Measurements from ENCODE around the gene MRGPRF.
"Not testable (repeated sequence)": the region's sequence is repeated elsewhere in the genome, so short reads cannot be mapped to it uniquely, and the experiment has no call there.

Gene MRGPRF

GRCh38 chr11:68990995-68991780 lies 21.9 kb downstream of the MRGPRF start:
- in situ Hi-C loops (cut with MboI; ENCODE audit: low sequenced_read_pairs) = no loop called here

GRCh38 chr11:68989936-68990606 lies 23.0 kb downstream of the MRGPRF start:
- in situ Hi-C loops (cut with MboI; ENCODE audit: low sequenced_read_pairs) = no loop called here

- in situ Hi-C loops (cut with MboI; ENCODE audit: low sequenced_read_pairs) = no loop called here
Observed at GRCh38 chr11:68988491-68988890, 24.6 kb downstream of the MRGPRF start.

- in situ Hi-C loops (cut with MboI; ENCODE audit: low sequenced_read_pairs) = no loop called here
Observed at GRCh38 chr11:68987211-68987610, 25.8 kb downstream of the MRGPRF start.

- in situ Hi-C loops (cut with MboI; ENCODE audit: low sequenced_read_pairs) = no loop called here
Observed at GRCh38 chr11:68983801-68984200, 29.2 kb downstream of the MRGPRF start.

- in situ Hi-C loops (cut with MboI; ENCODE audit: low sequenced_read_pairs) = no loop called here
Observed at GRCh38 chr11:68982134-68982533, 30.9 kb downstream of the MRGPRF start.

GRCh38 chr11:68980776-68981065 lies 32.3 kb downstream of the MRGPRF start, which contains the start of gene MRGPRD:
Gene MRGPRD (minus strand): TSS chr11:68980986. CDS start chr11:68980986, 0 bp downstream.
- in situ Hi-C loops (cut with MboI; ENCODE audit: low sequenced_read_pairs) = no loop called here

GRCh38 chr11:68979931-68980775 lies 32.9 kb downstream of the MRGPRF start:
- in situ Hi-C loops (cut with MboI; ENCODE audit: low sequenced_read_pairs) = no loop called here

- in situ Hi-C loops (cut with MboI; ENCODE audit: low sequenced_read_pairs) = no loop called here
Observed at GRCh38 chr11:68978931-68979594, 34.0 kb downstream of the MRGPRF start.

- in situ Hi-C loops (cut with MboI; ENCODE audit: low sequenced_read_pairs) = no loop called here
Observed at GRCh38 chr11:68978626-68978930, 34.5 kb downstream of the MRGPRF start.

- in situ Hi-C loops (cut with MboI; ENCODE audit: low sequenced_read_pairs) = no loop called here
Observed at GRCh38 chr11:68977781-68978625, 35.0 kb downstream of the MRGPRF start.

GRCh38 chr11:68976563-68976962 lies 36.5 kb downstream of the MRGPRF start:
- in situ Hi-C loops (cut with MboI; ENCODE audit: low sequenced_read_pairs) = no loop called here

GRCh38 chr11:68976095-68976494 lies 37.0 kb downstream of the MRGPRF start:
- in situ Hi-C loops (cut with MboI; ENCODE audit: low sequenced_read_pairs) = no loop called here

GRCh38 chr11:68974421-68975194 lies 38.4 kb downstream of the MRGPRF start:
- in situ Hi-C loops (cut with MboI; ENCODE audit: low sequenced_read_pairs) = no loop called here

- in situ Hi-C loops (cut with MboI; ENCODE audit: low sequenced_read_pairs) = not testable (repeated sequence)
Observed at GRCh38 chr11:68973706-68974105, 39.3 kb downstream of the MRGPRF start.

GRCh38 chr11:68973219-68973618 lies 39.8 kb downstream of the MRGPRF start:
- in situ Hi-C loops (cut with MboI; ENCODE audit: low sequenced_read_pairs) = no loop called here

GRCh38 chr11:68970921-68971636 lies 42.0 kb downstream of the MRGPRF start:
- in situ Hi-C loops (cut with MboI; ENCODE audit: low sequenced_read_pairs) = no loop called here

- in situ Hi-C loops (cut with MboI; ENCODE audit: low sequenced_read_pairs) = no loop called here
Observed at GRCh38 chr11:68969386-68969785, 43.7 kb downstream of the MRGPRF start.

Measured in HL-60/S4 treated with phorbol 12-myristate 13-acetate at 8.2 ng/mL for 4 days and 3 days (cell line).